Right cardiac atrium (tissue), 5 donors: ENCODE results near the gene TMEM140. TPM values are rescaled to one million over a fixed set of nuclear protein-coding genes. Genes with fewer than 3 reads are reported as not detected.

Source experiments
- ATAC-seq, 2 donors: fragments of 200-7000 bp; cut with Tn5 transposase; one replicate each; pipeline versions ENCODE4 v1.8.0 to v1.9.1; 2020; ENCODE audit warnings: moderate library complexity in 2 of 2, mild to moderate bottlenecking in 1 of 2
- DNase-seq, 3 donors: peaks; one replicate each; pipeline ENCODE4 v3.0.0-alpha.2; 2020
- H3K27ac ChIP-seq: one replicate; pipeline ENCODE4 v1.5.1; 2013; ENCODE audit warnings: mild to moderate bottlenecking, low read length, control low read depth, moderate library complexity
- H3K27me3 ChIP-seq: one replicate; pipeline ENCODE4 v1.6.1; 2013; ENCODE audit not compliant: control insufficient read depth, insufficient read depth
- H3K4me1 ChIP-seq: one replicate; pipeline ENCODE4 v1.6.1; 2013; ENCODE audit warnings: low read length; ENCODE audit not compliant: control insufficient read depth, insufficient read depth
- H3K4me3 ChIP-seq: one replicate; pipeline ENCODE4 v1.5.1; 2013; ENCODE audit warnings: low read length, control low read depth
- H3K9me3 ChIP-seq: one replicate; pipeline ENCODE4 v1.6.1; 2013; ENCODE audit warnings: low read length; ENCODE audit not compliant: control insufficient read depth
- WGBS: extraction: QIAGEN DNeasy Blood & Tissue Kit; methylation state at CpG from one replicate; pipeline ENCODE4 v1.1.7; 2013; 5-methylcytosine and 5-hydroxymethylcytosine counted together
- intact Hi-C, 4 donors: fragments of 100-400 bp; cut with DNase I; formaldehyde crosslinking; loops; one replicate each; pipeline versions ENCODE4 v1.11.0 to v1.14.0; 2022 to 2023
- polyA plus RNA-seq: library from polyadenylated mRNA; stranded (reverse); fragments of 200-250 nt; gene quantifications from one replicate; pipeline ENCODE4 v1.2.3, GENCODE V29; 2013
- total RNA-seq, 4 donors: library from RNA; stranded (reverse); fragmentation: NEBNext Ultra II Directional; extraction: Animal tissue kit (Norgen Biotek cat#: 25700); gene quantifications; one replicate each; pipeline ENCODE4 v1.2.1, GENCODE V29; 2021
- donor health status: healthy with polysubstance abuse.
- donor health status: DM: no; HTN: yes; CAD: no.
- donor health status: DM: no; HTN: no; CAD: no.
- donor health status: DM: no; HTN: yes; CAD: no; lungs with severe emphysema.
- donor health status: DM: yes; HTN: yes; CAD: no.

TMEM140 gene
- total and polyA plus RNA-seq, 5 donors = 6.3 to 13.3 (median 10.1) TPM

- intact Hi-C loops = no loop called here
- Histone ChIP-seq H3K27ac (no peak overlapping the region), H3K27me3 (no peaks in the 10 kb centered on the region), H3K9me3 (peaks cover 4% of the 10 kb centered on the region), H3K4me3 (no peak overlapping the region), H3K4me1 (no peaks in the 10 kb centered on the region)
- ATAC-seq = no peak
- peak in 1 of 3 donors; percentile 47 for DNase-seq
- WGBS = 83% methylated on average over 7 of the region's 7 CpGs
These were observed 37.8 kb downstream of the TMEM140 start for GRCh38 chr7:135185471-135186260.

DNA sequence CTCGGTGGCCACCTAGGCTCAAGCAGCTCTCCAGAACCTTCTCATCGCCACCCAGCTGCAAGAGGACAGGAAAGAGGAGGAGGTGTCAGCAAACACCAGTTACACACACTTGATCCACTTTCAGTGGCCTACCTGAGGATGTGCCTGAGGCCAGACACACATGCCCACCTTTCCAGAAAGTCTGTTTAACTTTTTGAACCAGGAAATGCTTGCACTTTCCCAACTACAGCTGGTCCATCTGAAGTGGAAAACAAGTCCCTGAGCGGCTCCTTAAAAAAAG lies 38.3 kb downstream of the TMEM140 start:
- no peak overlapping the region for H3K4me3 ChIP-seq
- intact Hi-C loops = no loop called here
- H3K27ac ChIP-seq = no peak overlapping the region
- WGBS = 95% methylated on average over 3 of the region's 3 CpGs
- peaks cover 2% of the 10 kb centered on the region for H3K9me3 ChIP-seq
- H3K27me3 ChIP-seq = no peaks in the 10 kb centered on the region
- ATAC-seq (no peak), DNase-seq (no peak)
- H3K4me1 ChIP-seq = no peaks in the 10 kb centered on the region

- Histone ChIP-seq H3K27me3 (no peaks in the 10 kb centered on the region), H3K4me1 (no peaks in the 10 kb centered on the region), H3K9me3 (no peaks in the 10 kb centered on the region), H3K4me3 (no peak overlapping the region), H3K27ac (no peak overlapping the region)
- ATAC-seq (peak in 1 of 2 donors; percentile 10), DNase-seq (peak in 1 of 3 donors; percentile 33)
- WGBS = 90% methylated on average over 12 of the region's 12 CpGs
- intact Hi-C loops = no loop called here
These were observed 39.0 kb downstream of the TMEM140 start for GRCh38 chr7:135186841-135187253.

DNA sequence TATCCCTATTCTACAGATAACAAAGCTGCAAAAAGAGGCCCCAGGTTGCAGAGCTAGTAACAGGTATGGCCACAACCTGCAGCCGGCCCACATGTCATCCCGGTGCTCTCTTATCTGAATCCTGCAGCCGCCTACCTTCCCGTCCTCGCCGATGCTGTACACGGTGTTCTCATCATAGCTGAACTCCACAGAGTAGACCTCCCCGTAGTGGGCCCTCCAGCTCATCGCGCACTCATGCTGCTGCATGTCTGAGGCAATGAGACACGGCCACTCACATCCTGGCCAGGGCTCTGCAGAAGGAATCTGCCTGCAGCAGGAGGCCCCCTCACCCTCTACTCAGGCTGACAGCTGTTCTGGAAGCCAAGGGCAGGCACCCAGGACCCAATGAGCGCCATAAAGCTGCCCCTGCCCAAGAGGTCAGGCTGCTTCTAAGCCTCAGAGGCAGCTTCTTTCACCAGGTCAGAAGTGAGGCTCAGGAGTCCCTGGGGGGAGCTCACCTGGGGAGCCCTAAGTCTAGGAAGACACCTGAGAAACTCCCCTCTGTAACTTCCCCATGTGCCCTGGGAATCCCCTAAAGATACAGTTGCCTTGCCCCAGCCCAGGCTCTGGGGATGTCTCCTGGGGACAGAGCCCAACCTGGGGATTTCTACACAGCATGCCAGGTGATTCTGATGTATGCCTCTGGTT lies 40.6 kb downstream of the TMEM140 start:
- Histone ChIP-seq H3K4me3 (no peak overlapping the region), H3K27me3 (no peaks in the 10 kb centered on the region), H3K27ac (no peak overlapping the region), H3K9me3 (no peaks in the 10 kb centered on the region), H3K4me1 (no peaks in the 10 kb centered on the region)
- DNase-seq = peak in 1 of 3 donors; percentile 21
- ATAC-seq = no peak
- intact Hi-C loops = no loop called here
- 98% methylated on average over 12 of the region's 12 CpGs for WGBS

GRCh38 chr7:135189221-135189662 lies 41.4 kb downstream of the TMEM140 start:
- intact Hi-C loops = no loop called here
- ATAC-seq = peak in 1 of 2 donors; percentile 44
- Histone ChIP-seq H3K4me1 (no peaks in the 10 kb centered on the region), H3K9me3 (no peaks in the 10 kb centered on the region), H3K27me3 (no peaks in the 10 kb centered on the region), H3K27ac (no peak overlapping the region), H3K4me3 (no peak overlapping the region)
- DNase-seq = peak in 1 of 3 donors; percentile 10
- WGBS = 88% methylated on average over 6 of the region's 6 CpGs

DNA sequence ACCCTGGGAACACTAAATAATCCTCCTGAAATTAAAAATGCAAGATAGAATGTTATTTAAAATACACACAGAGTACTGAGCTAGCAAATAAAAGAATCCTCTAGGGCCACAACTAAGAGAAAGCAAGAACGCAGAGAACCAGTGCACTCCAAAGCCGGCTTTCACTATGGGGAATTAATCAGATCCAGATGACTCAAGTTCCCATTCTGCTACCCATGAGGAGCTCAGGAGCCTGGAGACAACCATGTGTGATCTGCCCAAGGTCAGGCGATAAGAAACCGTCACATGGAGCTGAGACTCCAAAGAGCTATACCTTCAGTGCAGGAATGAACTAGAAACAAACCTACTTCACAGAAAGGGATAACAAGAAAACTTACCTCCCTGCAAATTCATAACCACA lies 42.1 kb downstream of the TMEM140 start:
- H3K27ac ChIP-seq = no peak overlapping the region
- intact Hi-C loops = no loop called here
- H3K4me3 ChIP-seq = no peak overlapping the region
- no peaks in the 10 kb centered on the region for H3K4me1 ChIP-seq
- DNase-seq (no peak), ATAC-seq (no peak)
- H3K27me3 ChIP-seq = no peaks in the 10 kb centered on the region
- no peaks in the 10 kb centered on the region for H3K9me3 ChIP-seq
- WGBS = 91% methylated on average over 4 of the region's 4 CpGs

- no peaks in the 10 kb centered on the region for H3K27me3 ChIP-seq
- intact Hi-C loops = no loop called here
- no peak overlapping the region for H3K27ac ChIP-seq
- ATAC-seq = no peak
- no peaks in the 10 kb centered on the region for H3K4me1 ChIP-seq
- H3K9me3 ChIP-seq = no peaks in the 10 kb centered on the region
- DNase-seq = no peak
- H3K4me3 ChIP-seq = no peak overlapping the region
These were observed 42.8 kb downstream of the TMEM140 start for GRCh38 chr7:135190703-135191102.

DNA sequence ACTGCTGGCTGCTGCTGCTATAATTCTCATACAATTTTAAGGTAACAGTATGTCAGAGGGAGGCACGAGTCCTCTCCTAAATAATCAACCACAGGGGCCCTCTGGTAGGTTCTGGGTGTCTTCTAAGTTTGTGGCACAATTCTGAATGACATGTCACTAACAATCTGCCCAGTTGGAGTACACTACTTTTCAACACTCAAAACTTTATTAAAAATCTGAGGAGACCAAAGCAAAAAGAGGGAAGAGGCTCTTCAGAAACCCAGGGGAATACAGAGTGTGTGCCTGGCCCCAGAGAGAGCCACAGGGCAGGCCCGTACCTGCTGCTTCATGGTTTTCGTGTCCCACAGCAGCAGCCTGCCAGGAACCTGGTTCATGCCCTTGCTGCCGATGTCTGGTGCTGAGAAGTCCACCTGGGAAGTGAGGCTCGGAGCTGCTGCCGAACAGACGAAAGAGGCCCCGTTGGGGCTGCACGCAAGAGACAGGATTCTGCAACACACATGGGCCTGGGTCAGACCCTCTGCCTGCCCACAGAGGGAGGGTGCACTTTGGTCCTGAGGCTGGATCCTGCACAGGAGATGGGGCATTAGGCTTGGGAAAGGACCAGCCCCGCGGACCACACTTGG lies 45.2 kb downstream of the TMEM140 start:
- ATAC-seq = no peak
- intact Hi-C loops = no loop called here
- WGBS = 89% methylated on average over 11 of the region's 11 CpGs

GRCh38 chr7:135193615-135194081 lies 45.8 kb downstream of the TMEM140 start:
- H3K27ac ChIP-seq = no peak overlapping the region
- H3K4me1 ChIP-seq = no peaks in the 10 kb centered on the region
- intact Hi-C loops = no loop called here
- H3K27me3 ChIP-seq = no peaks in the 10 kb centered on the region
- H3K9me3 ChIP-seq = no peaks in the 10 kb centered on the region
- DNase-seq (no peak), ATAC-seq (no peak)
- WGBS = 95% methylated on average over 10 of the region's 10 CpGs
- no peak overlapping the region for H3K4me3 ChIP-seq

More for the DNA sequence above, 45.2 kb downstream of the TMEM140 start:
- H3K4me3 ChIP-seq = no peak overlapping the region
- no peak overlapping the region for H3K27ac ChIP-seq
- no peaks in the 10 kb centered on the region for H3K9me3 ChIP-seq
- no peak for DNase-seq
- H3K27me3 ChIP-seq = no peaks in the 10 kb centered on the region
- no peaks in the 10 kb centered on the region for H3K4me1 ChIP-seq

GRCh38 chr7:135194494-135195095 lies 46.7 kb downstream of the TMEM140 start:
- ATAC-seq (no peak), DNase-seq (no peak)
- Histone ChIP-seq H3K4me3 (no peak overlapping the region), H3K4me1 (no peaks in the 10 kb centered on the region), H3K27ac (no peak overlapping the region), H3K9me3 (no peaks in the 10 kb centered on the region), H3K27me3 (no peaks in the 10 kb centered on the region)
- intact Hi-C loops = no loop called here
- 79% methylated on average over 12 of the region's 12 CpGs for WGBS

GRCh38 chr7:135195156-135195555 lies 47.3 kb downstream of the TMEM140 start:
- H3K27ac ChIP-seq = no peak overlapping the region

More at GRCh38 chr7:135195156-135195555, 47.3 kb downstream of the TMEM140 start:
- DNase-seq (no peak), ATAC-seq (no peak)
- H3K4me3 ChIP-seq = no peak overlapping the region
- intact Hi-C loops = no loop called here
- H3K9me3 ChIP-seq = no peaks in the 10 kb centered on the region
- 88% methylated on average over 4 of the region's 4 CpGs for WGBS
- no peaks in the 10 kb centered on the region for H3K27me3 ChIP-seq
- no peaks in the 10 kb centered on the region for H3K4me1 ChIP-seq
